ENCODE measurements around the gene DLX1.

The DLX1 gene

GRCh38 chr2:172092716-172093415, 7.6 kb downstream of the DLX1 start:
- H3K27ac ChIP-seq = no peak overlapping the region
- TF ChIP-seq CTCF (IDR thresholded peaks at IDR 0.05) = no peak
- DNase-seq (ENCODE audit: low spot score) = no peak
- no peak overlapping the region for H3K4me3 ChIP-seq

- Histone ChIP-seq H3K27ac (no peak overlapping the region), H3K4me3 (peak overlapping the region; percentile 70)
- no peak for DNase-seq (ENCODE audit: low spot score)
- no peak for TF ChIP-seq CTCF (IDR thresholded peaks at IDR 0.05)
Measured at GRCh38 chr2:172093416-172094293, 8.3 kb downstream of the DLX1 start.

- Histone ChIP-seq H3K4me3 (peak overlapping the region; percentile 70), H3K27ac (peak overlapping the region in 1 of 2 donors; percentile 8)
- no peak for DNase-seq (ENCODE audit: low spot score)
- no peak for TF ChIP-seq CTCF (IDR thresholded peaks at IDR 0.05)
Measured at GRCh38 chr2:172094294-172095145, 9.2 kb downstream of the DLX1 start.

- TF ChIP-seq CTCF (IDR thresholded peaks at IDR 0.05) = no peak
- Histone ChIP-seq H3K4me3 (peak overlapping the region; percentile 70), H3K27ac (peak overlapping the region in 1 of 2 donors; percentile 8)
- no peak for DNase-seq (ENCODE audit: low spot score)
Measured at GRCh38 chr2:172095146-172095904, 10.0 kb downstream of the DLX1 start.

- no peak for DNase-seq (ENCODE audit: low spot score)
- Histone ChIP-seq H3K27ac (peak overlapping the region in 1 of 2 donors; percentile 44), H3K4me3 (peak overlapping the region; percentile 70)
- no peak for TF ChIP-seq CTCF (IDR thresholded peaks at IDR 0.05)
Measured at GRCh38 chr2:172095905-172096625, 10.8 kb downstream of the DLX1 start.

Measured in coronary artery (tissue), 2 donors.